Neural cell (in vitro differentiated cells): ENCODE results near the gene SYT13. TPM values are rescaled to one million over a fixed set of nuclear protein-coding genes. Genes with fewer than 3 reads are reported as not detected.

ENCODE experiments used
- H2AFZ ChIP-seq: fragments of 200-600, 300-800 bp; sonication (generic), shearing (Covaris generic); 2 replicates; pipeline ENCODE4 v1.6.0; 2014; ENCODE audit warnings: low read depth, mild to moderate bottlenecking, antibody characterized with exemption, low read length, moderate library complexity
- H3F3A ChIP-seq: fragments of 200-600 bp; shearing (Covaris generic); 2 replicates; pipeline ENCODE4 v1.6.1; 2016; ENCODE audit warnings: mild to moderate bottlenecking, moderate library complexity, mixed read lengths, antibody characterized with exemption, low read length; ENCODE audit not compliant: insufficient read depth, poor library complexity, severe bottlenecking
- H3K27ac ChIP-seq: fragments of 200-600, 300-800 bp; sonication (generic), shearing (Covaris generic); 2 replicates; pipeline ENCODE4 v1.5.1; 2014; ENCODE audit warnings: mild to moderate bottlenecking, low read length, moderate library complexity
- H3K27me3 ChIP-seq: fragments of 300-800, 200-600 bp; sonication (generic), shearing (Covaris generic); 2 replicates; pipeline ENCODE4 v1.6.0; 2014; ENCODE audit warnings: mild to moderate bottlenecking, low read depth, low read length, moderate library complexity; ENCODE audit not compliant: insufficient read depth
- H3K36me3 ChIP-seq: fragments of 300-800, 200-600 bp; sonication (generic), shearing (Covaris generic); 2 replicates; pipeline ENCODE4 v1.5.1; 2014; ENCODE audit warnings: mild to moderate bottlenecking, antibody characterized with exemption, low read length, moderate library complexity; ENCODE audit not compliant: insufficient read depth
- H3K4me2 ChIP-seq: fragments of 300-800, 200-600 bp; sonication (generic), shearing (Covaris generic); 2 replicates; pipeline ENCODE4 v1.6.0; 2014; ENCODE audit warnings: mild to moderate bottlenecking, low read length
- H3K4me3 ChIP-seq: fragments of 300-800, 200-600 bp; sonication (generic), shearing (Covaris generic); 2 replicates; pipeline ENCODE4 v1.5.1; 2014; ENCODE audit warnings: mild to moderate bottlenecking, low read length, moderate library complexity
- H3K79me2 ChIP-seq: fragments of 200-600 bp; shearing (Covaris generic); replicated peaks from 2 replicates; pipeline ENCODE4 v1.6.0; 2014; ENCODE audit warnings: mild to moderate bottlenecking, low read length, moderate library complexity; ENCODE audit not compliant: insufficient read depth
- H3K9ac ChIP-seq: fragments of 300-800, 200-600 bp; sonication (generic), shearing (Covaris generic); 2 replicates; pipeline ENCODE4 v1.6.1; 2016; ENCODE audit warnings: mild to moderate bottlenecking, low read length, mixed read lengths
- H3K9me2 ChIP-seq: fragments of 200-600 bp; shearing (Covaris generic); 2 replicates; pipeline ENCODE4 v1.6.1; 2016; ENCODE audit warnings: mild to moderate bottlenecking, low read length, mixed read lengths; ENCODE audit not compliant: insufficient read depth
- H3K9me3 ChIP-seq: fragments of 200-600, 300-800 bp; sonication (generic), shearing (Covaris generic); 2 replicates; pipeline ENCODE4 v1.6.1; 2016; ENCODE audit warnings: mild to moderate bottlenecking, mixed run types, low read length, moderate library complexity, mixed read lengths
- H4K20me1 ChIP-seq: fragments of 200-600 bp; shearing (Covaris generic); 2 replicates; pipeline ENCODE4 v1.6.1; 2016; ENCODE audit warnings: mild to moderate bottlenecking, mixed run types; ENCODE audit not compliant: insufficient read depth
- EP300 ChIP-seq: fragments of 450-650 bp; conservative IDR thresholded peaks from 2 replicates; pipeline ENCODE4 v1.6.1; 2014; ENCODE audit warnings: antibody characterized with exemption, mild to moderate bottlenecking, moderate library complexity; ENCODE audit not compliant: poor library complexity, severe bottlenecking
- EZH2 ChIP-seq: fragments of 200-600, 300-800 bp; shearing (Covaris generic), sonication (generic); IDR thresholded peaks from 2 replicates; pipeline ENCODE4 v1.6.1; 2014; ENCODE audit warnings: antibody characterized with exemption, low read length, borderline replicate concordance, mild to moderate bottlenecking; ENCODE audit not compliant: insufficient read depth, poor library complexity, severe bottlenecking
- MXI1 ChIP-seq: fragments of 450-650 bp; conservative IDR thresholded peaks from 2 replicates; pipeline ENCODE4 v1.6.1; 2014; ENCODE audit warnings: antibody characterized with exemption, mild to moderate bottlenecking; ENCODE audit not compliant: poor library complexity, severe bottlenecking
- POLR2AphosphoS5 ChIP-seq: IDR thresholded peaks from 2 replicates; pipeline ENCODE4 v1.6.1; 2012
- RAD21 ChIP-seq: fragments of 450-650 bp; conservative IDR thresholded peaks from 2 replicates; pipeline ENCODE4 v1.6.1; 2014; ENCODE audit warnings: antibody characterized with exemption, mild to moderate bottlenecking, moderate library complexity
- SMC3 ChIP-seq: fragments of 450-650 bp; conservative IDR thresholded peaks from 2 replicates; pipeline ENCODE4 v1.6.1; 2014; ENCODE audit warnings: antibody characterized with exemption, mild to moderate bottlenecking, moderate library complexity; ENCODE audit not compliant: poor library complexity
- TAF1 ChIP-seq: IDR thresholded peaks from 2 replicates; pipeline ENCODE4 v1.6.1; 2012; ENCODE audit warnings: low read depth
- polyA plus RNA-seq: library from polyadenylated mRNA; depleted of rRNA; stranded (reverse); fragments of >200 nt; gene quantifications from 2 replicates; pipeline ENCODE4 v1.2.3, GENCODE V29; 2014
- TF ChIP-seq, protein P1 (sequence below): IDR thresholded peaks from 2 replicates; pipeline ENCODE4 v1.6.1; 2012; ENCODE audit warnings: borderline replicate concordance
- TF ChIP-seq, protein P2 (sequence below): fragments of 450-650 bp; IDR thresholded peaks from 2 replicates; pipeline ENCODE4 v1.5.1; 2014; ENCODE audit warnings: antibody characterized with exemption, mild to moderate bottlenecking, moderate library complexity; ENCODE audit not compliant: poor library complexity, severe bottlenecking

Gene SYT13
- polyA plus RNA-seq, 1 donor from 2014 or later: 60.8 TPM

DNA sequence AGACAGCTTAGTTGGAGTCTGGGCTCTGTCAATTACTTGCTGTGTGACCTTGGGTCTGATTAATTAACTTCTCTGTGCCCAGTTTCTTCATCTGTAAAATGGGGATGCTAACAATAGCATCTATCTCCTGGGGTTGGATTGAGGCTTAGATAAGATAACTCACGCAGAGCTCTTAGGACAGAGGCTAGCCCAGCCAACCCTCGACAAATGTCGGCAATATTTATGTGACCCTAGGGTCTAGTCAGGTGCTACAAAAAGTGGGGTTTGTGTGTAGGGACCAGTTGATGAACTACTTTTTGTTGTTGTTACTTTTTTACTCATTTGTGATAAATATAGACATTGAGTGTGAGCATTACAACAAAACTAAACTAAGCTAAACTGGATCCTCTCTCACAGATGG, 22.4 kb downstream of the SYT13 start:
- Histone ChIP-seq H3K9me2 (no peaks in the 10 kb centered on the region), H3K4me2 (no peak overlapping the region), H3K27me3 (no peaks in the 10 kb centered on the region), H3K9ac (no peak overlapping the region), H3K27ac (no peak overlapping the region), H2AFZ (no peak overlapping the region), H3K79me2 (no peaks in the 10 kb centered on the region), H3K9me3 (no peaks in the 10 kb centered on the region), H3K36me3 (no peaks in the 10 kb centered on the region), H3K4me3 (no peak overlapping the region), H3F3A (no peaks in the 10 kb centered on the region), H4K20me1 (no peaks in the 10 kb centered on the region)
- TF ChIP-seq, protein P1, sequence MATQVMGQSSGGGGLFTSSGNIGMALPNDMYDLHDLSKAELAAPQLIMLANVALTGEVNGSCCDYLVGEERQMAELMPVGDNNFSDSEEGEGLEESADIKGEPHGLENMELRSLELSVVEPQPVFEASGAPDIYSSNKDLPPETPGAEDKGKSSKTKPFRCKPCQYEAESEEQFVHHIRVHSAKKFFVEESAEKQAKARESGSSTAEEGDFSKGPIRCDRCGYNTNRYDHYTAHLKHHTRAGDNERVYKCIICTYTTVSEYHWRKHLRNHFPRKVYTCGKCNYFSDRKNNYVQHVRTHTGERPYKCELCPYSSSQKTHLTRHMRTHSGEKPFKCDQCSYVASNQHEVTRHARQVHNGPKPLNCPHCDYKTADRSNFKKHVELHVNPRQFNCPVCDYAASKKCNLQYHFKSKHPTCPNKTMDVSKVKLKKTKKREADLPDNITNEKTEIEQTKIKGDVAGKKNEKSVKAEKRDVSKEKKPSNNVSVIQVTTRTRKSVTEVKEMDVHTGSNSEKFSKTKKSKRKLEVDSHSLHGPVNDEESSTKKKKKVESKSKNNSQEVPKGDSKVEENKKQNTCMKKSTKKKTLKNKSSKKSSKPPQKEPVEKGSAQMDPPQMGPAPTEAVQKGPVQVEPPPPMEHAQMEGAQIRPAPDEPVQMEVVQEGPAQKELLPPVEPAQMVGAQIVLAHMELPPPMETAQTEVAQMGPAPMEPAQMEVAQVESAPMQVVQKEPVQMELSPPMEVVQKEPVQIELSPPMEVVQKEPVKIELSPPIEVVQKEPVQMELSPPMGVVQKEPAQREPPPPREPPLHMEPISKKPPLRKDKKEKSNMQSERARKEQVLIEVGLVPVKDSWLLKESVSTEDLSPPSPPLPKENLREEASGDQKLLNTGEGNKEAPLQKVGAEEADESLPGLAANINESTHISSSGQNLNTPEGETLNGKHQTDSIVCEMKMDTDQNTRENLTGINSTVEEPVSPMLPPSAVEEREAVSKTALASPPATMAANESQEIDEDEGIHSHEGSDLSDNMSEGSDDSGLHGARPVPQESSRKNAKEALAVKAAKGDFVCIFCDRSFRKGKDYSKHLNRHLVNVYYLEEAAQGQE: no peak
- TF ChIP-seq POLR2AphosphoS5 (no peak), TAF1 (no peak), SMC3 (no peak), EP300 (no peak), EZH2 (no peak), RAD21 (no peak), MXI1 (no peak)
- TF ChIP-seq, protein P2, sequence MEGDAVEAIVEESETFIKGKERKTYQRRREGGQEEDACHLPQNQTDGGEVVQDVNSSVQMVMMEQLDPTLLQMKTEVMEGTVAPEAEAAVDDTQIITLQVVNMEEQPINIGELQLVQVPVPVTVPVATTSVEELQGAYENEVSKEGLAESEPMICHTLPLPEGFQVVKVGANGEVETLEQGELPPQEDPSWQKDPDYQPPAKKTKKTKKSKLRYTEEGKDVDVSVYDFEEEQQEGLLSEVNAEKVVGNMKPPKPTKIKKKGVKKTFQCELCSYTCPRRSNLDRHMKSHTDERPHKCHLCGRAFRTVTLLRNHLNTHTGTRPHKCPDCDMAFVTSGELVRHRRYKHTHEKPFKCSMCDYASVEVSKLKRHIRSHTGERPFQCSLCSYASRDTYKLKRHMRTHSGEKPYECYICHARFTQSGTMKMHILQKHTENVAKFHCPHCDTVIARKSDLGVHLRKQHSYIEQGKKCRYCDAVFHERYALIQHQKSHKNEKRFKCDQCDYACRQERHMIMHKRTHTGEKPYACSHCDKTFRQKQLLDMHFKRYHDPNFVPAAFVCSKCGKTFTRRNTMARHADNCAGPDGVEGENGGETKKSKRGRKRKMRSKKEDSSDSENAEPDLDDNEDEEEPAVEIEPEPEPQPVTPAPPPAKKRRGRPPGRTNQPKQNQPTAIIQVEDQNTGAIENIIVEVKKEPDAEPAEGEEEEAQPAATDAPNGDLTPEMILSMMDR: no peak

DNA sequence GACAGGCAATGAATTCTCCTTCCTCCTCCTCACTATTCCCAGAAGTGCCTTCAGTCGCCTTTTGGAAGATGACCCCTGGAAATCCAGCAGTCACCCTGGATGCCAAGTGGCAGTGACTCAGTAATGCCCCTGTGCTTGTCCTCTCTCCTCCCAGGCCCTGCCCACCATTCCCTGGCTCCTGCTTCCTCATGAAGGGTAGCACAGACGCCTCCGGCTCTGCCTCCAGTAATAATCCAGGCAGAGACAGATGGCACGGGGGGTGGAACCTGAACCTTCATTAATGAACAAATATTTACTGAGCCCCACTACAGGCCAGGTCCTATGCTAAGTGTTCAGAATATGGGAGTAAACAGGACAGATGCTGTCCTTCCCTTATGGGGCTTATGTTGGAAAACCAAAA, 23.2 kb downstream of the SYT13 start:
- Histone ChIP-seq H3K27ac (no peak overlapping the region), H3K9me2 (no peaks in the 10 kb centered on the region), H2AFZ (no peak overlapping the region), H3K4me2 (no peak overlapping the region), H3K9ac (no peak overlapping the region), H3K79me2 (no peaks in the 10 kb centered on the region), H3F3A (no peaks in the 10 kb centered on the region), H3K36me3 (no peaks in the 10 kb centered on the region), H4K20me1 (no peaks in the 10 kb centered on the region), H3K27me3 (no peaks in the 10 kb centered on the region), H3K9me3 (no peaks in the 10 kb centered on the region), H3K4me3 (no peak overlapping the region)
- TF ChIP-seq EZH2: no peak
- no peak for TF ChIP-seq EP300
- TF ChIP-seq SMC3: no peak
- TF ChIP-seq, protein P2: no peak
- TF ChIP-seq, protein P1: no peak
- no peak for TF ChIP-seq RAD21
- TF ChIP-seq POLR2AphosphoS5: no peak
- TF ChIP-seq TAF1: no peak
- TF ChIP-seq MXI1: no peak
